ENCODE measurements around the gene MEN1. TPM values are rescaled to one million over a fixed set of nuclear protein-coding genes. Genes with fewer than 3 reads are reported as not detected.
"Not testable (repeated sequence)": the region's sequence is repeated elsewhere in the genome, so short reads cannot be mapped to it uniquely, and the experiment has no call there.

Gene MEN1
- total RNA-seq, 1 donor from 2014 or later: 17.2 TPM

GRCh38 chr11:64845776-64846129, 35.4 kb upstream of the MEN1 start:
- DNase-seq: not testable (repeated sequence)

- no peak for DNase-seq
Measured at GRCh38 chr11:64845129-64845775, 34.9 kb upstream of the MEN1 start.

- no peak for DNase-seq
Measured at GRCh38 chr11:64844330-64845128, 34.2 kb upstream of the MEN1 start, which contains the start of gene CDC42BPG. Gene CDC42BPG (minus strand): TSS chr11:64844653. CDS start chr11:64844569, 84 bp downstream.

- no peak for DNase-seq
Measured at GRCh38 chr11:64843686-64844329, 33.5 kb upstream of the MEN1 start.

GRCh38 chr11:64842851-64843685, 32.7 kb upstream of the MEN1 start:
- no peak for DNase-seq

- no peak for DNase-seq
Measured at GRCh38 chr11:64842366-64842759, 32.0 kb upstream of the MEN1 start.

GRCh38 chr11:64841592-64842365, 31.4 kb upstream of the MEN1 start:
- DNase-seq: no peak

- no peak for DNase-seq
Measured at GRCh38 chr11:64839887-64840782, 29.8 kb upstream of the MEN1 start.

- DNase-seq: no peak
Measured at GRCh38 chr11:64839335-64839734, 29.0 kb upstream of the MEN1 start.

GRCh38 chr11:64838600-64839334, 28.4 kb upstream of the MEN1 start:
- DNase-seq: no peak

GRCh38 chr11:64837887-64838351, 27.6 kb upstream of the MEN1 start:
- no peak for DNase-seq

- DNase-seq: no peak
Measured at GRCh38 chr11:64836448-64837072, 26.2 kb upstream of the MEN1 start.

GRCh38 chr11:64835616-64836447, 25.5 kb upstream of the MEN1 start:
- no peak for DNase-seq

- DNase-seq: no peak
Measured at GRCh38 chr11:64834723-64835615, 24.6 kb upstream of the MEN1 start.

- DNase-seq: no peak
Measured at GRCh38 chr11:64834031-64834722, 23.8 kb upstream of the MEN1 start.

- DNase-seq: no peak
Measured at GRCh38 chr11:64833509-64833908, 23.2 kb upstream of the MEN1 start.

- no peak for DNase-seq
Measured at GRCh38 chr11:64833198-64833502, 22.8 kb upstream of the MEN1 start.
